ENCODE data around the gene NLK. TPM values are rescaled to one million over a fixed set of nuclear protein-coding genes. Genes with fewer than 3 reads are reported as not detected.
"Not testable (repeated sequence)": the region's sequence is repeated elsewhere in the genome, so short reads cannot be mapped to it uniquely, and the experiment has no call there.

The NLK gene
- total RNA-seq, 3 donors from 2014 or later, result 9.8 to 11.2 (median 10.9) TPM

DNA sequence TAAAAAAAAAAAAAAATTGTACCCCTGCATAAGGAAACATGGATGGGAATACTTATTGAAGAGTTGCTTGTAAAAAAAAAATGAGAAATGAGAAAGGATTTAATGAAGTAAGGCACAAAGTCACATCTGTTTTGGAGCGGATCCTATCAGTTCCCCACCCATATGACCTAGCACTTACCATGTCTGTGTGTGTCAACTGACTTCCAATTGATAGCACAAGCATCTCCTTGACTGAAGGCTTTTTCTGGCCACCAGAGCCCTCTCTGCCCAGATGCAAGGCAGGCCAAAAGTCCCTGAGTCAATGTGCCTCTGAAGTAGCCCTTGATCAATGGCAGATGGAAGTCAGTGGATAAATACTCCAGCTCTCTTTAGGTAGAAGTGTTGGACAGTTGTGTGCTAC is 13.4 kb upstream of the NLK start:
- no peak overlapping the region for H3K4me3 Mint-ChIP-seq
- H3K36me3 Mint-ChIP-seq (ENCODE audit: insufficient read depth), result no peaks in the 10 kb centered on the region
- H3K27me3 Mint-ChIP-seq (ENCODE audit: low read depth), result no peaks in the 10 kb centered on the region
- H3K9me3 Mint-ChIP-seq, result no peaks in the 10 kb centered on the region
- no peaks in the 10 kb centered on the region for H3K4me1 Mint-ChIP-seq (ENCODE audit: low read depth)
- ATAC-seq (no peak), DNase-seq (no peak)

GRCh38 chr17:28030386-28030785 is 12.1 kb upstream of the NLK start:
- no peaks in the 10 kb centered on the region for H3K27me3 Mint-ChIP-seq (ENCODE audit: low read depth)
- ATAC-seq (no peak), DNase-seq (no peak)
- no peaks in the 10 kb centered on the region for H3K9me3 Mint-ChIP-seq
- no peaks in the 10 kb centered on the region for H3K36me3 Mint-ChIP-seq (ENCODE audit: insufficient read depth)
- H3K4me3 Mint-ChIP-seq, result no peak overlapping the region
- H3K4me1 Mint-ChIP-seq (ENCODE audit: low read depth), result no peaks in the 10 kb centered on the region

DNA sequence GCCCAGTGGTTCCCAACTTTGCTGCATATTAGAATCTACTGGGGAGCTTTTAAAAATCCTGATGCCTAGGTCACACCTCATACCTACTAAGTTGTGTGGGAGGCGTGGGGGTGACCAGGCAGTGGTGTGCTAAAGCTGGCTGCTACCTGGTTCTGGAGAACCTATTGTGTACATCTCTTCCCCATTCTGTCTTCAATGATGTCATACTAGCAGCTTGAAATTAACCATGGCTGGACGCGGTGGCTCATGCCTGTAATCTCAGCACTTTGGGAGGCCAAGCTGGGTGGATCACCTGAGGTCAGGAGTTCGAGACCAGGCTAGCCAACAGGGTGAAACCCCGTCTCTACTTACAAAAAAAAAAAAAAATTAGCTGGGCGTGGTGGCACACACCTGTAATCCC is 11.3 kb upstream of the NLK start:
- DNase-seq (no peak), ATAC-seq (no peak)
- no peaks in the 10 kb centered on the region for H3K27me3 Mint-ChIP-seq (ENCODE audit: low read depth)
- no peaks in the 10 kb centered on the region for H3K4me1 Mint-ChIP-seq (ENCODE audit: low read depth)
- H3K9me3 Mint-ChIP-seq, result no peaks in the 10 kb centered on the region
- no peaks in the 10 kb centered on the region for H3K36me3 Mint-ChIP-seq (ENCODE audit: insufficient read depth)
- no peak overlapping the region for H3K4me3 Mint-ChIP-seq

- Mint-ChIP-seq H3K36me3 (ENCODE audit: insufficient read depth) (no peaks in the 10 kb centered on the region), H3K9me3 (no peaks in the 10 kb centered on the region), H3K4me1 (ENCODE audit: low read depth) (peaks cover 2% of the 10 kb centered on the region), H3K27me3 (ENCODE audit: low read depth) (peaks cover 3% of the 10 kb centered on the region), H3K4me3 (no peak overlapping the region)
- ATAC-seq (no peak), DNase-seq (no peak)
Measured at GRCh38 chr17:28033972-28034714, 8.3 kb upstream of the NLK start.

DNA sequence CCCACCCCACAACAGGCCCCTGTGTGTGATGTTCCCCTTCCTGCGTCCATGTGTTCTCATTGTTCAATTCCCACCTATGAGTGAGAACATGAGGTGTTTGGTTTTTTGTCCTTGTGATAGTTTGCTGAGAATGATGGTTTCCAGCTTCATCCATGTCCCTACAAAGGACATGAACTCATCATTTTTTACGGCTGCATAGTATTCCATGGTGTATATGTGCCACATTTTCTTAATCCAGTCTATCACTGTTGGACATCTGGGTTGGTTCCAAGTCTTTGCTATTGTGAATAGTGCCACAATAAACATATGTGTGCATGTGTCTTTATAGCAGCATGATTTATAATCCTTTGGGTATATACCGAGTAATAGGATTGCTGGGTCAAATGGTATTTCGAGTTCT is 7.0 kb upstream of the NLK start:
- not testable (repeated sequence) for H3K27me3 Mint-ChIP-seq (ENCODE audit: low read depth); H3K9me3 Mint-ChIP-seq; DNase-seq; H3K4me3 Mint-ChIP-seq; ATAC-seq; H3K4me1 Mint-ChIP-seq (ENCODE audit: low read depth); H3K36me3 Mint-ChIP-seq (ENCODE audit: insufficient read depth)

- not testable (repeated sequence) for H3K4me3 Mint-ChIP-seq; H3K27me3 Mint-ChIP-seq (ENCODE audit: low read depth); ATAC-seq
Measured at GRCh38 chr17:28035884-28036283, 6.6 kb upstream of the NLK start.

DNA sequence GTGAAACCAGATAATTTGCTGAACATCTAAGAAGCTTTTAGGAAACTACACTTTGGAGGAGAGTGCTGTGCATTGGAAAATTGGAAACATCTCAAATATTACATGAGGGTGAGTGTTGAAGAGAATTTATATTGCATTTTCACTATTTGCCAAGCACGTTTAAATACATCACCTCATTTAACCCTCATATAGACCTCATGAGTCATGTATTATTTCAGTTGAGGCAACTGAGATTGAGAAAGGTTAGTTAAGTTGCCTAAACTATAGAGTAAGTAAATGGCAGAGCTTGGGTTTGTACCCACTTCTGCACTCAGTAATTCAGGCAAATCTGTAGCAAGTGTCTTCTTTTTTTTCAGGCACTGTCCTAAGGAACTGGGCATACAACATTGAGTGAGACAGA is 3.7 kb upstream of the NLK start:
- Mint-ChIP-seq H3K4me3 (no peak overlapping the region), H3K27me3 (ENCODE audit: low read depth) (peaks cover 3% of the 10 kb centered on the region), H3K36me3 (ENCODE audit: insufficient read depth) (no peaks in the 10 kb centered on the region), H3K9me3 (no peaks in the 10 kb centered on the region), H3K4me1 (ENCODE audit: low read depth) (peaks cover 26% of the 10 kb centered on the region)
- ATAC-seq, result no peak
- DNase-seq, result no peak

More at GRCh38 chr17:28035884-28036283, 6.6 kb upstream of the NLK start:
- not testable (repeated sequence) for H3K9me3 Mint-ChIP-seq; H3K4me1 Mint-ChIP-seq (ENCODE audit: low read depth); DNase-seq; H3K36me3 Mint-ChIP-seq (ENCODE audit: insufficient read depth)

DNA sequence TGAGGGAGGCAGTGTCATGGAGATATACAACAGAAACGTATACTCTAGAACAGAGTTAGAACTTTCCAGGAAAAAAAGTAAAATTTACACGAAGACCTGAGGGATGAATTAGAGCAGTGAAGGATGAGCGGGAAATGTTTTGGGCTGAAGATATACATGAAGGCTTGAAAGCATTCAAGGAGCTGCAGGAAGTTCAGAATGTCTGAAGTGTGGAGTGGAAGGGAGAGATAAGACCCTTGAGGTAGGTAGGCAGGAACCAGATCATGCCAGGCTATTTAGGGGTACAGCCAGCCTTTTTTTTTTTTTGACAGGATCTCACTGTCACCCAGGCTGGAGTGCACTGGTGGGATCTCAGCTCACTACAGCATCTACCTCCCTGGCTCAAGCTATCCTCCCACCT is 3.2 kb upstream of the NLK start:
- no peak for ATAC-seq

GRCh38 chr17:28040406-28040805 is 2.1 kb upstream of the NLK start:
- ATAC-seq (no peak), DNase-seq (no peak)
- H3K4me3 Mint-ChIP-seq, result peak overlapping the region; percentile 85
- no peaks in the 10 kb centered on the region for H3K36me3 Mint-ChIP-seq (ENCODE audit: insufficient read depth)
- H3K4me1 Mint-ChIP-seq (ENCODE audit: low read depth), result peaks cover 40% of the 10 kb centered on the region
- H3K27me3 Mint-ChIP-seq (ENCODE audit: low read depth), result peaks cover 3% of the 10 kb centered on the region
- no peaks in the 10 kb centered on the region for H3K9me3 Mint-ChIP-seq

More for the DNA sequence above, 3.2 kb upstream of the NLK start:
- Mint-ChIP-seq H3K27me3 (ENCODE audit: low read depth) (peaks cover 3% of the 10 kb centered on the region), H3K9me3 (no peaks in the 10 kb centered on the region), H3K4me1 (ENCODE audit: low read depth) (peaks cover 30% of the 10 kb centered on the region), H3K36me3 (ENCODE audit: insufficient read depth) (no peaks in the 10 kb centered on the region), H3K4me3 (no peak overlapping the region)
- no peak for DNase-seq

DNA sequence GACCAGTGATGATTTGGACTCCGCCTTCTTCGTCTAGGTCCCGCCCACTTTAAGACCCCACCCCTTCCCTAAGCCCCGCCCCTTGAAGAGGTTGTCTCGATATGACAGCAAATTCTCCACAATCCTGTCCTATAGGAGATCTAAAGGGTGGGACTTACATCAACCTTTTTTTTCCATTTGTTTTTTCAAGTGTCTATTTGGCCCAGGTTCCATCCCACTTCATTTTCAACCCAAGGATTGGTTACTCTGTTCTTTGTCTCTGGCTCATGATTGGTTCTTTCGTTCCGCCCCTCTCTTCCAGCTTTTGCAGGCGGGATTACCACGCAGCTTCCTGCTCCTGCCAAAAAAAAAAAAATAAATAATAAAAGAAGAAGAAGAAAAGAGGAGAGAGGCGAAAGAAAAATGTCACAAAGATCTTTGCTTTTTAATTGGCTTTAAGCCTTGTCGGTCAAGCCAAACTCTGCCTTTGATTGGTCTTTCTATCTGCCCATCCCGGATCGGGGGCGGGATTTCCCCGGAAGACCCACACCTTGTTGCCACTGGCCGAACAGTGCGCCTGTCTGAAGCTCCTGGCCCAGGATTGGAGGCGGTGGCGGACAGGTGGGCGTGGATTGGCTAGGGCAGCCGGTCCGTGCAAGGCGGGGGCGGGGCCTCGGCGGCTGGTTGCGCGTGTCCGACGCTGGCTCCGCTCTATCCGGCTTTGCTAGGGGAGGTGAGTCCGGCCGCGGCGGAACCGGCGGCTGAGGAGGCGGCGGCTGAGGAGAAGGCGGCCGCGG is 1.2 kb upstream of the NLK start:
- peaks cover 48% of the 10 kb centered on the region for H3K4me1 Mint-ChIP-seq (ENCODE audit: low read depth)
- ATAC-seq, result peak; percentile 95
- H3K36me3 Mint-ChIP-seq (ENCODE audit: insufficient read depth), result no peaks in the 10 kb centered on the region

GRCh38 chr17:28041844-28042656 is 427 bp upstream of the NLK start:
- peaks cover 56% of the 10 kb centered on the region for H3K4me1 Mint-ChIP-seq (ENCODE audit: low read depth)
- ATAC-seq (peak; percentile 16 to 20), DNase-seq (no peak)
- peak overlapping the region; percentile 85 for H3K4me3 Mint-ChIP-seq
- no peaks in the 10 kb centered on the region for H3K9me3 Mint-ChIP-seq
- H3K36me3 Mint-ChIP-seq (ENCODE audit: insufficient read depth), result no peaks in the 10 kb centered on the region
- H3K27me3 Mint-ChIP-seq (ENCODE audit: low read depth), result no peaks in the 10 kb centered on the region

More for the DNA sequence above, 1.2 kb upstream of the NLK start:
- Mint-ChIP-seq H3K9me3 (no peaks in the 10 kb centered on the region), H3K27me3 (ENCODE audit: low read depth) (peaks cover 3% of the 10 kb centered on the region), H3K4me3 (peak overlapping the region; percentile 85)
- peak; percentile 98 for DNase-seq

- H3K4me3 Mint-ChIP-seq, result peak overlapping the region; percentile 85
- H3K9me3 Mint-ChIP-seq, result no peaks in the 10 kb centered on the region
- peaks cover 64% of the 10 kb centered on the region for H3K4me1 Mint-ChIP-seq (ENCODE audit: low read depth)
- no peak for ATAC-seq
- no peaks in the 10 kb centered on the region for H3K36me3 Mint-ChIP-seq (ENCODE audit: insufficient read depth)
- H3K27me3 Mint-ChIP-seq (ENCODE audit: low read depth), result no peaks in the 10 kb centered on the region
- DNase-seq, result no peak
Measured at GRCh38 chr17:28042721-28043291, 329 bp downstream of the NLK start.

DNA sequence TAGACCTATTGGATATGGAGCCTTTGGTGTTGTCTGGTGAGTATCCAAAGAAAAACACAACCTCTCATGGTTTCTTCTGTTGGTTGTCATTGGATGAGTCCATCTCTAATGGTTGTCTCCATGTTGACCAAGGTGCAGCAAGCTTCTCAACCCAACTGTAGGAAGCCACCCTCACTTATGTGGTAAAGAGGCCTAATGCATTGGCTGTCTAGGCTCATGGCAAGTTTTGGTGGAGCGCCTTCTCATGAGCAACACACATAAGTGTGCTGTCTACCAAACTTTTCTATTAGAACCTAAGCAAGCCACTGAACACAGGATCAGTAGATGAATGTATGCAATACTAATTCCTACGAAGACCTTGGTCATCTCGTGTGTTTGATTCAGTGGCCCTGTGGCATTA is 819 bp downstream of the NLK start:
- Mint-ChIP-seq H3K9me3 (no peaks in the 10 kb centered on the region), H3K4me3 (peak overlapping the region; percentile 85), H3K27me3 (ENCODE audit: low read depth) (no peaks in the 10 kb centered on the region), H3K36me3 (ENCODE audit: insufficient read depth) (peaks cover 2% of the 10 kb centered on the region), H3K4me1 (ENCODE audit: low read depth) (peaks cover 69% of the 10 kb centered on the region)
- ATAC-seq, result no peak
- no peak for DNase-seq

GRCh38 chr17:28043741-28044140 is 1.3 kb downstream of the NLK start:
- no peaks in the 10 kb centered on the region for H3K9me3 Mint-ChIP-seq
- peaks cover 72% of the 10 kb centered on the region for H3K4me1 Mint-ChIP-seq (ENCODE audit: low read depth)
- ATAC-seq, result no peak
- H3K4me3 Mint-ChIP-seq, result peak overlapping the region; percentile 85
- H3K36me3 Mint-ChIP-seq (ENCODE audit: insufficient read depth), result peaks cover 2% of the 10 kb centered on the region
- no peak for DNase-seq
- H3K27me3 Mint-ChIP-seq (ENCODE audit: low read depth), result no peaks in the 10 kb centered on the region

Data from activated T-cell treated with anti-CD3 and anti-CD28 coated beads, Interleukin-2, amount 50 U/mL, for 4 hours (primary cell).